GM04503 (cell line): ENCODE results near the gene PDCD2.
"Not testable (repeated sequence)": the region's sequence is repeated elsewhere in the genome, so short reads cannot be mapped to it uniquely, and the experiment has no call there.

ENCODE experiments used
- DNase-seq: peaks from one replicate; pipeline ENCODE4 v3.0.0-alpha.2; 2012; ENCODE audit warnings: low read depth

PDCD2 gene

GRCh38 chr6:170584181-170584953, at the start of gene PDCD2:
TSS of gene PDCD2 (minus strand) at chr6:170584637. CDS start at chr6:170584581, 56 bp downstream.
- peak; percentile 55 for DNase-seq

- DNase-seq = not testable (repeated sequence)
Observed at GRCh38 chr6:170616020-170616554, 31.6 kb upstream of the PDCD2 start.

GRCh38 chr6:170612256-170612804, 27.9 kb upstream of the PDCD2 start:
- DNase-seq = not testable (repeated sequence)

- DNase-seq = not testable (repeated sequence)
Observed at GRCh38 chr6:170609225-170609624, 24.8 kb upstream of the PDCD2 start.

GRCh38 chr6:170605574-170606259, 21.3 kb upstream of the PDCD2 start:
- DNase-seq = no peak

- DNase-seq = no peak
Observed at GRCh38 chr6:170597278-170597677, 12.8 kb upstream of the PDCD2 start.

- DNase-seq = no peak
Observed at GRCh38 chr6:170596426-170596825, 12.0 kb upstream of the PDCD2 start.

GRCh38 chr6:170590725-170591124, 6.3 kb upstream of the PDCD2 start:
- no peak for DNase-seq

GRCh38 chr6:170584954-170585498, 589 bp upstream of the PDCD2 start:
- no peak for DNase-seq

- no peak for DNase-seq
Observed at GRCh38 chr6:170583756-170584180, 669 bp downstream of the PDCD2 start.

- no peak for DNase-seq
Observed at GRCh38 chr6:170578909-170579308, 5.5 kb downstream of the PDCD2 start.

- no peak for DNase-seq
Observed at GRCh38 chr6:170575250-170575649, 9.2 kb downstream of the PDCD2 start.

- DNase-seq = no peak
Observed at GRCh38 chr6:170572704-170573466, 11.6 kb downstream of the PDCD2 start.

- DNase-seq = no peak
Observed at GRCh38 chr6:170564936-170565530, 19.4 kb downstream of the PDCD2 start.

GRCh38 chr6:170561555-170561954, 22.9 kb downstream of the PDCD2 start:
- DNase-seq = no peak

- DNase-seq = no peak
Observed at GRCh38 chr6:170555305-170555704, 29.1 kb downstream of the PDCD2 start.

GRCh38 chr6:170554796-170555137, 29.7 kb downstream of the PDCD2 start:
- DNase-seq = no peak

GRCh38 chr6:170554013-170554795, 30.2 kb downstream of the PDCD2 start, which contains the start of gene TBP:
TSS of gene TBP (plus strand) at chr6:170554369. CDS start at chr6:170557030, 2,661 bp downstream.
- DNase-seq = peak; percentile 95

GRCh38 chr6:170553534-170554012, 30.9 kb downstream of the PDCD2 start:
- no peak for DNase-seq
